ENCODE results near the gene GSAP.

The GSAP gene

DNA sequence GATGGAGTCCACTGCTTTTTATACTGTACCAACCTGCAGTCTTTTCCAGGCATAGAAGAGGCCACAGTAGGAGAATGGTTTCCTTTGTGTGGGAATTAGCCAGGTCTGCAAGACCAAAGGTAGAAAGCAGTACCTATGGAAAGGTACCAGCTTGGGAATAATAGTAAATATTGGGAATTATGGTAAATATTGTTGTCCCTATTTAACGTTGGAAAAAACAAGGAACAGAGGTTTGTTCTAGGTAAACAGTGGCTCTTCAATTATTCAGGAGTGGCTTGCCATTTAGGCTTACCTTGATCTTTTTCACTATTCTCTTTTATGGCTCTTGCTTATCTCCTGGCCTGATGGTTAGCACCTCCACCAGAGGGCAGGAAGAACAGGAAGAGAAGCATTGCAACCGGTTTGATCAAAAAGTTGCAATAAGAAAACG, 43.9 kb upstream of the GSAP start:
- Histone ChIP-seq H3K27me3 (ENCODE audit: insufficient read depth, low read depth, severe bottlenecking) (no peaks in the 10 kb centered on the region), H3K36me3 (no peaks in the 10 kb centered on the region), H3K4me3 (ENCODE audit: low read depth, low read length) (no peak overlapping the region), H3K27ac (no peak overlapping the region), H3K9me3 (ENCODE audit: severe bottlenecking) (no peaks in the 10 kb centered on the region)
- DNase-seq: no peak
- TF ChIP-seq, protein P1, sequence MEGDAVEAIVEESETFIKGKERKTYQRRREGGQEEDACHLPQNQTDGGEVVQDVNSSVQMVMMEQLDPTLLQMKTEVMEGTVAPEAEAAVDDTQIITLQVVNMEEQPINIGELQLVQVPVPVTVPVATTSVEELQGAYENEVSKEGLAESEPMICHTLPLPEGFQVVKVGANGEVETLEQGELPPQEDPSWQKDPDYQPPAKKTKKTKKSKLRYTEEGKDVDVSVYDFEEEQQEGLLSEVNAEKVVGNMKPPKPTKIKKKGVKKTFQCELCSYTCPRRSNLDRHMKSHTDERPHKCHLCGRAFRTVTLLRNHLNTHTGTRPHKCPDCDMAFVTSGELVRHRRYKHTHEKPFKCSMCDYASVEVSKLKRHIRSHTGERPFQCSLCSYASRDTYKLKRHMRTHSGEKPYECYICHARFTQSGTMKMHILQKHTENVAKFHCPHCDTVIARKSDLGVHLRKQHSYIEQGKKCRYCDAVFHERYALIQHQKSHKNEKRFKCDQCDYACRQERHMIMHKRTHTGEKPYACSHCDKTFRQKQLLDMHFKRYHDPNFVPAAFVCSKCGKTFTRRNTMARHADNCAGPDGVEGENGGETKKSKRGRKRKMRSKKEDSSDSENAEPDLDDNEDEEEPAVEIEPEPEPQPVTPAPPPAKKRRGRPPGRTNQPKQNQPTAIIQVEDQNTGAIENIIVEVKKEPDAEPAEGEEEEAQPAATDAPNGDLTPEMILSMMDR (IDR thresholded peaks at IDR 0.05; ENCODE audit: low read depth, low read length): no peak

DNA sequence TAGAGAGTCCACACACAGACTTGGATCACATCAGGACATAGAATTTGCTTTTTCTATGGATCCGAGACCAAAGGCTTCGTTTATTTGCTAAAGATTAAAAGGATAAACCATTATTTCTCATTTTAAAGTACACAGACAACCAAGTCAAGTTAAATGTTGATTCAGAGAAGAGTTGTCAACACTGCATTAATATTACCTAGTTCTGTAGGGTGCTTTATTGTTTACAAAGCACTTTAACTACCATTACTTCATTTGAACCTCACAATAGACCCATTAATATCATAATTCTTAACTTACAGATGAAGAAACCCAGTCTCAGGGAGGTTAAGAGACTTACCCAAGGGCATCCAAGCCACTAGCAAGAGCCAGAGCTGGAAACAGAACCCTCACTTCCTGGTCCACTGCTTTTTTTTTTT, 43.2 kb upstream of the GSAP start:
- Histone ChIP-seq H3K36me3 (no peaks in the 10 kb centered on the region), H3K27me3 (ENCODE audit: insufficient read depth, low read depth, severe bottlenecking) (no peaks in the 10 kb centered on the region), H3K27ac (no peak overlapping the region), H3K9me3 (ENCODE audit: severe bottlenecking) (no peaks in the 10 kb centered on the region), H3K4me3 (ENCODE audit: low read depth, low read length) (no peak overlapping the region)
- TF ChIP-seq, protein P1 (IDR thresholded peaks at IDR 0.05; ENCODE audit: low read depth, low read length): no peak
- no peak for DNase-seq

DNA sequence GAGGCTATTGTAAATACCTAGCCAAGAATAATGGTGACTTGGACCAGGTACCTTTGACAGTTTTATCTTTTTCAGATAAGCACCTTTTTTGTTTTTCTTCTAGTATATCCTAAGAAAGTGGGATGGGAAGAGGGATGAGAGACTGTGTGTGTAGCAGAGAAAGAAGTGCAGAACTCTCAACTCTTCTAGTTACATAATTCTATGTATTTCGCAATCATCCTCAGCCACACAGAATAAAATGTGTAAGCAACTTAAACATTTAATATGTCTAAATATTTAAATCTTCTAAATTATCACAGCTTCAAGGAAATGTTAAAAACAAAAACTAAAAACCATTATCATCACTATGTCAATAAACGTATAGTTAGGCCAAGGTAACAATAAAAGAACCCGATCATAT, 42.6 kb upstream of the GSAP start:
- no peak for DNase-seq

DNA sequence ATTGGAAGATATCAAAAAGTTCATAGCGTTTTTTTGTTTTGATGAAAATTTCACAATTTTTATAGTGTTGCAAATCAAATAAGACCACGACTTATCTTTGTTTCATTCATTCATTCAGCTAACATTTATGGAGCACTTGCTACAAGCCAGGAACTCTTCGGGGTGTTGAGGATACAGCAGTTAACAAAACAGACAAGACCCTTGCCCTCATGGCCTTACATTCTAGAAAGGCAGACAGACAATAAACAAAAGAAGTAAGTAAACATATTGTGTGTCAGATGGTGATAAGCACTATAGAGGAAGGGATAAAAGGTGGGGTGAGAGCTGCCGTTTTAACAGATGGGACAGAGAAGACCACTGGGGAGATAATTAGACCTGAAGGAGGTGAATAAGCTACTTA, 41.6 kb upstream of the GSAP start:
- no peak overlapping the region for H3K27ac ChIP-seq
- TF ChIP-seq, protein P1 (IDR thresholded peaks at IDR 0.05; ENCODE audit: low read depth, low read length): no peak
- no peaks in the 10 kb centered on the region for H3K27me3 ChIP-seq (ENCODE audit: insufficient read depth, low read depth, severe bottlenecking)
- DNase-seq: no peak
- no peak overlapping the region for H3K4me3 ChIP-seq (ENCODE audit: low read depth, low read length)
- H3K9me3 ChIP-seq (ENCODE audit: severe bottlenecking): no peaks in the 10 kb centered on the region
- H3K36me3 ChIP-seq: no peaks in the 10 kb centered on the region

More for the DNA sequence above, 42.6 kb upstream of the GSAP start:
- Histone ChIP-seq H3K4me3 (ENCODE audit: low read depth, low read length) (no peak overlapping the region), H3K27me3 (ENCODE audit: insufficient read depth, low read depth, severe bottlenecking) (no peaks in the 10 kb centered on the region), H3K27ac (no peak overlapping the region), H3K9me3 (ENCODE audit: severe bottlenecking) (no peaks in the 10 kb centered on the region), H3K36me3 (no peaks in the 10 kb centered on the region)
- TF ChIP-seq, protein P1 (IDR thresholded peaks at IDR 0.05; ENCODE audit: low read depth, low read length): no peak

DNA sequence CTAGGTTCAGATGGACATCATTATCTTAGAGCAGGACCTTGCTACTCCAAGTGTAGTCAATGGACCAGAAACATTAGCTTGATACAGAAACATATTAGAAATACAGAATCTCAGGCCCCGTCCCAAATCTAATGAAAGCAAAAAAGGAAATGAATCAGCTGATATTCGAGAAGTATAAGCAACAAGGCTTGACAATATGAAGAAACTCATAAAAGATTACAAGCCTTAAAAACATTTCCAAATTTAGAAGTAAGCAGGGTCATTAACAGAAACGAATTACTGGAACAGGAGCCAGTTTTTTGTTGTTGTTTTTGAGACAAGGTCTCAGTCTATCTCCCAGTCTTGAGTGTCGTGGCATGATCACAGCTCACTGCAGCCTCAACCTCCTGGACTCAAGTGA, 40.5 kb upstream of the GSAP start:
- Histone ChIP-seq H3K27me3 (ENCODE audit: insufficient read depth, low read depth, severe bottlenecking) (no peaks in the 10 kb centered on the region), H3K4me3 (ENCODE audit: low read depth, low read length) (no peak overlapping the region), H3K9me3 (ENCODE audit: severe bottlenecking) (no peaks in the 10 kb centered on the region), H3K27ac (no peak overlapping the region), H3K36me3 (no peaks in the 10 kb centered on the region)
- no peak for DNase-seq
- TF ChIP-seq, protein P1 (IDR thresholded peaks at IDR 0.05; ENCODE audit: low read depth, low read length): no peak

DNA sequence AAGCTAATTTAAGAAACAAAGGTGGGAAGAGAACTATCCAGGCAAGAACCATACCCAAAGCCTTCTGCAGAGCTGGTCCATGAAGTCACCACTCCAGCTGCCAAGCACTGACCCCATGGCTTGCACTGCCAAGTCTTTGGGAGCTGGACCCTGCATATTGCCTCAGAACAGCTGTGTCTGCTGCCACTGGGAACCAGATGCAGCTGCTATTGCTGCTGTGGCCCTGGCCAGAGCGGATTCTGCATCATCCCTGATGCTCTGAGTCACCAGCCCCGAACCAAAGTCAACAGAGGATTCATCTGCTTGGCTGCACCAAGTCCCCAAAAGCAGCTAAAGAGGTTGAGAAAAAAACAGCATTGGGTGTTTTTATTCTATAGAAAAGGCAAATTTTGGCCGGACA, 39.2 kb upstream of the GSAP start:
- no peak overlapping the region for H3K4me3 ChIP-seq (ENCODE audit: low read depth, low read length)
- no peaks in the 10 kb centered on the region for H3K36me3 ChIP-seq
- H3K27me3 ChIP-seq (ENCODE audit: insufficient read depth, low read depth, severe bottlenecking): no peaks in the 10 kb centered on the region
- H3K9me3 ChIP-seq (ENCODE audit: severe bottlenecking): no peaks in the 10 kb centered on the region
- TF ChIP-seq, protein P1 (IDR thresholded peaks at IDR 0.05; ENCODE audit: low read depth, low read length): no peak
- no peak for DNase-seq
- H3K27ac ChIP-seq: no peak overlapping the region
